ENCODE results near the gene WDFY4. TPM values are rescaled to one million over a fixed set of nuclear protein-coding genes. Genes with fewer than 3 reads are reported as not detected.

Gene WDFY4
- total and polyA plus RNA-seq, 2 of the 13 experiments (the other 11 are each of a cell fraction or from before 2014, with no cell fraction given): not detected

DNA sequence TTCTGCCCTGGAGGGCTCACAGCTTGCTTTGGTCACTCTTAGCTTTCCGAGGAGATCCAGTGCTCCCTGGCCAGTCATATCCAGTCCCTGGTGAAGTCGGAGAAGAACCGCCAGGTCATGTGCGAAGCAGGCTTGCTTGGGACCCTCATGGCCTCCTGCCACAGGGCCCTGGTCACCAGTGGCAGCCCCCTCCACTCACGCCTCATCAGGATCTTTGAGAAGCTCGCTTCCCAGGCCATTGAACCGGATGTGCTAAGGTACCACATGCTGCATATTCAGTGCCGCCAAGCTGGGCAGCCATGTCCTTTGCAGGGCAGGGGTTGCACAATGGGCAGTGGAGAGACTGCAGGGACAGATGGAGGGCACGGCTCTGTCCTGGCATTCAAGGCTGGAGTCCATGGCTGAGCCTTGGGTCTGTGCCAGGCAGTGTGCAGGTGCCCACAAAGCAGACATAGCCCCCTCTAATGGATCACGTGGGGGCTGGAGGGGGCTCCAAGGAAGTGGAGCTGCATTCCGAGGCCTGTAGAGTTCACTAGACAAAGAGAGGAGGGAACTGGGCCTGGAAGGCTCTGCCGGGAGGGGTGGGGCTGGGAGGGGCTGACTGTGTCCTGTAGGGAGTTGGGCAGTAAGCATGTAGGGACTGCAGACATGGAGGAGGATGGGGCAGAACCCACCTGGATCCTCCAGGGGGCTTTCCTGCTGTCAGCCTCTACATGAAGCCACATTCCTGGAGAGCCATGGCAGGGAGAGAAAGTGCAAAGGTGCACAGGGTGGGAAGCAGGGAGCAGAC is 89.9 kb downstream of the WDFY4 start:
- no peak for FAIRE-seq
- intact Hi-C loops (cut with micrococcal nuclease; ENCODE audit: unreplicated experiment) (no loop called here), in situ Hi-C loops (cut with HindIII; ENCODE audit: extremely low pct_ligation_motif_present, low pct_unique_long_range_greater_than_20kb) (no loop called here)
- DNase-seq (ENCODE audit: low spot score): no peak
- H3K4me1 ChIP-seq (ENCODE audit: insufficient read depth, low read length): no peaks in the 10 kb centered on the region
- BruUV-seq (replicated peaks): no TSS peak
- H3K27me3 ChIP-seq (ENCODE audit: control insufficient read depth in 1 of 2, insufficient read depth in 2 of 2, low read length in 2 of 2): peaks cover 1 to 3% of the 10 kb centered on the region in 2 experiments; a peak in 1 of 5 replicates
- H3K4me2 ChIP-seq (ENCODE audit: low read depth, low read length): no peak overlapping the region
- H3K36me3 ChIP-seq (replicated peaks in 1 of 2; ENCODE audit: control insufficient read depth in 1 of 2, insufficient read depth in 2 of 2, low read length in 2 of 2): no peaks in the 10 kb centered on the region
- no peak overlapping the region for H3K27ac ChIP-seq (ENCODE audit: extremely low read length, insufficient read depth, low read length)
- 25% methylated on average over 8 of the region's 12 CpGs for WGBS (ENCODE audit: low lambda C conversion rate)
- H3K79me2 ChIP-seq (ENCODE audit: insufficient read depth, low read length): no peaks in the 10 kb centered on the region
- ChIA-PET CTCF (ENCODE audit: low intra/inter-chr PET ratio, low total read pairs) (no interaction called here), POLR2A (no interaction called here)
- H2AFZ ChIP-seq (ENCODE audit: low read length): no peak overlapping the region
- no peaks in the 10 kb centered on the region for H4K20me1 ChIP-seq (ENCODE audit: insufficient read depth, low read length)
- no peak overlapping the region for H3K4me3 ChIP-seq (replicated peaks in 1 of 3; ENCODE audit: insufficient read depth in 1 of 3, low read depth in 2 of 3, low read length in 3 of 3)
- H3K9me3 ChIP-seq (ENCODE audit: low read length): no peaks in the 10 kb centered on the region
- no peak overlapping the region for H3K9ac ChIP-seq (ENCODE audit: insufficient read depth, low read depth, low read length)
- ATAC-seq: no peak
- TF ChIP-seq, protein P1, sequence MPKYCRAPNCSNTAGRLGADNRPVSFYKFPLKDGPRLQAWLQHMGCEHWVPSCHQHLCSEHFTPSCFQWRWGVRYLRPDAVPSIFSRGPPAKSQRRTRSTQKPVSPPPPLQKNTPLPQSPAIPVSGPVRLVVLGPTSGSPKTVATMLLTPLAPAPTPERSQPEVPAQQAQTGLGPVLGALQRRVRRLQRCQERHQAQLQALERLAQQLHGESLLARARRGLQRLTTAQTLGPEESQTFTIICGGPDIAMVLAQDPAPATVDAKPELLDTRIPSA (CRISPR knock-in tag; IDR thresholded peaks at IDR 0.05; ENCODE audit: borderline replicate concordance): no peak
- TF ChIP-seq, protein P2, sequence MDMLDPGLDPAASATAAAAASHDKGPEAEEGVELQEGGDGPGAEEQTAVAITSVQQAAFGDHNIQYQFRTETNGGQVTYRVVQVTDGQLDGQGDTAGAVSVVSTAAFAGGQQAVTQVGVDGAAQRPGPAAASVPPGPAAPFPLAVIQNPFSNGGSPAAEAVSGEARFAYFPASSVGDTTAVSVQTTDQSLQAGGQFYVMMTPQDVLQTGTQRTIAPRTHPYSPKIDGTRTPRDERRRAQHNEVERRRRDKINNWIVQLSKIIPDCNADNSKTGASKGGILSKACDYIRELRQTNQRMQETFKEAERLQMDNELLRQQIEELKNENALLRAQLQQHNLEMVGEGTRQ (IDR thresholded peaks at IDR 0.05; ENCODE audit: low read depth, low read length): no peak
- TF ChIP-seq, protein P2 (CRISPR knock-in tag; IDR thresholded peaks at IDR 0.05; ENCODE audit: borderline replicate concordance): no peak
- TF ChIP-seq, protein P3, sequence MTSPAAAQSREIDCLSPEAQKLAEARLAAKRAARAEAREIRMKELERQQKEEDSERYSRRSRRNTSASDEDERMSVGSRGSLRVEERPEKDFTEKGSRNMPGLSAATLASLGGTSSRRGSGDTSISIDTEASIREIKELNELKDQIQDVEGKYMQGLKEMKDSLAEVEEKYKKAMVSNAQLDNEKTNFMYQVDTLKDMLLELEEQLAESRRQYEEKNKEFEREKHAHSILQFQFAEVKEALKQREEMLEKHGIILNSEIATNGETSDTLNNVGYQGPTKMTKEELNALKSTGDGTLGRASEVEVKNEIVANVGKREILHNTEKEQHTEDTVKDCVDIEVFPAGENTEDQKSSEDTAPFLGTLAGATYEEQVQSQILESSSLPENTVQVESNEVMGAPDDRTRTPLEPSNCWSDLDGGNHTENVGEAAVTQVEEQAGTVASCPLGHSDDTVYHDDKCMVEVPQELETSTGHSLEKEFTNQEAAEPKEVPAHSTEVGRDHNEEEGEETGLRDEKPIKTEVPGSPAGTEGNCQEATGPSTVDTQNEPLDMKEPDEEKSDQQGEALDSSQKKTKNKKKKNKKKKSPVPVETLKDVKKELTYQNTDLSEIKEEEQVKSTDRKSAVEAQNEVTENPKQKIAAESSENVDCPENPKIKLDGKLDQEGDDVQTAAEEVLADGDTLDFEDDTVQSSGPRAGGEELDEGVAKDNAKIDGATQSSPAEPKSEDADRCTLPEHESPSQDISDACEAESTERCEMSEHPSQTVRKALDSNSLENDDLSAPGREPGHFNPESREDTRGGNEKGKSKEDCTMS (CRISPR knock-in tag; conservative IDR thresholded peaks at IDR 0.05): no peak
- TF ChIP-seq, protein P4, sequence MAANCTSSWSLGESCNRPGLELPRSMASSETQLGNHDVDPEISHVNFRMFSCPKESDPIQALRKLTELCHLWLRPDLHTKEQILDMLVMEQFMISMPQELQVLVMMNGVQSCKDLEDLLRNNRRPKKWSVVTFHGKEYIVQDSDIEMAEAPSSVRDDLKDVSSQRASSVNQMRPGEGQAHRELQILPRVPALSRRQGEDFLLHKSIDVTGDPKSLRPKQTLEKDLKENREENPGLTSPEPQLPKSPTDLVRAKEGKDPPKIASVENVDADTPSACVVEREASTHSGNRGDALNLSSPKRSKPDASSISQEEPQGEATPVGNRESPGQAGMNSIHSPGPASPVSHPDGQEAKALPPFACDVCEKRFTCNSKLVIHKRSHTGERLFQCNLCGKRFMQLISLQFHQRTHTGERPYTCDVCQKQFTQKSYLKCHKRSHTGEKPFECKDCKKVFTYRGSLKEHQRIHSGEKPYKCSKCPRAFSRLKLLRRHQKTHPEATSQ (CRISPR knock-in tag; IDR thresholded peaks at IDR 0.05; ENCODE audit: borderline replicate concordance): no peak
- TF ChIP-seq ZNF20 (CRISPR knock-in tag; IDR thresholded peaks at IDR 0.05) (no peak), ZNF614 (CRISPR knock-in tag; IDR thresholded peaks at IDR 0.05; ENCODE audit: borderline replicate concordance) (no peak), POLR2AphosphoS2 (IDR thresholded peaks at IDR 0.05; ENCODE audit: low read depth, low read length) (no peak), TBX2 (CRISPR knock-in tag; IDR thresholded peaks at IDR 0.05; ENCODE audit: borderline replicate concordance) (no peak), MATR3 (CRISPR knock-in tag; IDR thresholded peaks at IDR 0.05) (no peak), ZNF101 (CRISPR knock-in tag; IDR thresholded peaks at IDR 0.05; ENCODE audit: borderline replicate concordance, low read depth) (no peak), ZNF839 (CRISPR knock-in tag; IDR thresholded peaks at IDR 0.05; ENCODE audit: borderline replicate concordance) (no peak), ARNT (IDR thresholded peaks at IDR 0.05) (no peak)
- TF ChIP-seq, protein P5, sequence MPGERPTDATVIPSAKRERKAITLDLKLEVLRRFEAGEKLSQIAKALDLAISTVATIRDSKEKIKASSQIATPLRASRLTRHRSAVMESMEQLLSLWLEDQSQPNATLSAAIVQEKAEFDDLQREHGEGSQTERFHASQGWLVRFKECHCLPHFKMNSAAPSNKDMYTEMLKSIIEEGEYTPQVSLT (CRISPR knock-in tag; IDR thresholded peaks at IDR 0.05; ENCODE audit: borderline replicate concordance, low read depth): no peak
- TF ChIP-seq, protein P6, sequence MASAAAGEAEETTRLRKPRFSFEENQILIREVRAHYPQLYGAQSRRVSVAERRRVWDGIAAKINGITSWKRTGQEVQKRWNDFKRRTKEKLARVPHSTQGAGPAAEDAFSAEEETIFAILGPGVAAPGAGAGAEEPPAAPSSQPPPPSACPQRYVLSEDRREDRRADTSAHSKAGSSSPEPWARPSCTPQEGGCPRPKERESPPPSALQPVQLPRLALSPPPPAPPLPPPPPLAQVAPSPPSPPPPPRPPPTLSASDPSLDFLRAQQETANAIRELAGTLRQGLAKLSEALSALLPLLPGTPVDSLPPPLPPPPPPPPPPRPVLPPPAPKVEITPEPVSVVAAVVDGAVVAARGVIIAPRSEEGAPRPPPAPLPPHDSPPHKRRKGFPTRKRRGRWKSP (CRISPR knock-in tag; IDR thresholded peaks at IDR 0.05): no peak

Data from HepG2 (cell line).